Endothelial cell of umbilical vein (primary cell): Measurements from ENCODE around the gene WWC1. TPM values are rescaled to one million over a fixed set of nuclear protein-coding genes. Genes with fewer than 3 reads are reported as not detected.

Source experiments
- BruUV-seq: library from RNA; stranded (reverse); fragments of 400-500 nt; replicated peaks from 2 replicates; lab custom pipeline; 2021; lab: Mats Ljungman, UMichigan
- CTCF ChIA-PET: fragments of 300-600, 350-600 bp; sonication (Branson Sonifier 250); formaldehyde crosslinking; loops from one replicate; lab custom pipeline; 2021; ENCODE audit warnings: antibody characterized with exemption, inconsistent platforms; lab: Charles Lee
- POLR2A ChIA-PET: fragments of 300-600, 350-600 bp; sonication (Branson Sonifier 250); formaldehyde crosslinking; loops from one replicate; lab custom pipeline; 2021; ENCODE audit warnings: antibody characterized with exemption, inconsistent platforms; lab: Charles Lee
- DNase-seq: peaks from one replicate; pipeline ENCODE4 v3.0.0-alpha.2; 2011; ENCODE audit warnings: low read depth, low spot score
- FAIRE-seq: peaks from 2 replicates; lab custom pipeline; 2011; peaks lifted over from hg19 to GRCh38; lab: Jason Lieb, UNC
- H2AFZ ChIP-seq: 2 replicates; pipeline ENCODE4 v1.6.0; 2012; ENCODE audit warnings: low read depth, low read length, control low read depth, inconsistent platforms
- H3K27ac ChIP-seq: 2 replicates; pipeline ENCODE4 v1.5.1; 2011; ENCODE audit warnings: low read depth, mild to moderate bottlenecking, control low read depth, low read length, moderate library complexity; ENCODE audit not compliant: insufficient read depth
- H3K27me3 ChIP-seq, 2 experiments: 2 replicates each; pipeline versions ENCODE4 v1.6.0 to v1.6.1; 2011; ENCODE audit warnings: low read length in 2 of 2, mixed read lengths in 1 of 2; ENCODE audit not compliant: control insufficient read depth in 2 of 2, insufficient read depth in 2 of 2
- H3K36me3 ChIP-seq, 2 experiments: 2 replicates in 1 of 2; 3 replicates in 1 of 2; pipeline ENCODE4 v1.5.1; 2011; ENCODE audit warnings: low read length in 2 of 2, mild to moderate bottlenecking in 1 of 2, moderate library complexity in 1 of 2; ENCODE audit not compliant: control insufficient read depth in 2 of 2, insufficient read depth in 2 of 2; ENCODE audit errors: extremely low read depth in 1 of 2
- H3K4me1 ChIP-seq: 3 replicates; pipeline ENCODE4 v1.5.1; 2011; ENCODE audit warnings: mild to moderate bottlenecking, low read length; ENCODE audit not compliant: control insufficient read depth, insufficient read depth; ENCODE audit errors: extremely low read depth
- H3K4me2 ChIP-seq: 2 replicates; pipeline ENCODE4 v1.6.1; 2011; ENCODE audit warnings: low read length, control low read depth, mixed read lengths; ENCODE audit not compliant: insufficient read depth
- H3K4me3 ChIP-seq, 3 experiments: fragments of 200-600 bp in 1 of 3; sonication (generic), shearing (Covaris generic) in 1 of 3; replicated peaks in 1 of 3; 2 replicates each; pipeline ENCODE4 v1.5.1; 2011 to 2016; ENCODE audit warnings: control low read depth in 3 of 3, low read length in 3 of 3, mild to moderate bottlenecking in 2 of 3, inconsistent platforms in 1 of 3, low read depth in 1 of 3, moderate library complexity in 1 of 3; ENCODE audit not compliant: insufficient read depth in 1 of 3
- H3K79me2 ChIP-seq: 2 replicates; pipeline ENCODE4 v1.6.0; 2012; ENCODE audit warnings: low read length, inconsistent platforms; ENCODE audit not compliant: control insufficient read depth, insufficient read depth
- H3K9ac ChIP-seq: replicated peaks from 2 replicates; pipeline ENCODE3; 2011; ENCODE audit warnings: low read length, control low read depth; ENCODE audit not compliant: insufficient read depth; ENCODE audit errors: extremely low read depth
- H3K9me1 ChIP-seq: replicated peaks from 3 replicates; pipeline ENCODE4 v1.6.0; 2011; ENCODE audit warnings: mild to moderate bottlenecking, low read length; ENCODE audit not compliant: control insufficient read depth, insufficient read depth; ENCODE audit errors: extremely low read depth
- H3K9me3 ChIP-seq: replicated peaks from 2 replicates; pipeline ENCODE4 v1.5.1; 2012; ENCODE audit warnings: low read length, inconsistent platforms; ENCODE audit not compliant: control insufficient read depth, insufficient read depth
- H4K20me1 ChIP-seq: replicated peaks from 2 replicates; pipeline ENCODE3; 2011; ENCODE audit warnings: mild to moderate bottlenecking, low read length; ENCODE audit not compliant: control insufficient read depth, insufficient read depth; ENCODE audit errors: extremely low read depth
- CTCF ChIP-seq, 2 donors: IDR thresholded peaks; 1 replicate in 1 of 2; 2 replicates in 1 of 2; pipeline ENCODE4 v1.5.1; 2011; ENCODE audit warnings: low read length in 2 of 2, mild to moderate bottlenecking in 2 of 2, moderate library complexity in 2 of 2, control low read depth in 1 of 2, inconsistent platforms in 1 of 2, low read depth in 1 of 2; ENCODE audit not compliant: insufficient read depth in 1 of 2; ENCODE audit errors: extremely low read depth in 1 of 2
- FOS ChIP-seq: IDR thresholded peaks from 2 replicates; pipeline ENCODE4 v1.6.1; 2011; ENCODE audit warnings: mild to moderate bottlenecking, low read length, moderate library complexity, borderline replicate concordance; ENCODE audit not compliant: insufficient read depth
- GATA2 ChIP-seq: IDR thresholded peaks from 2 replicates; pipeline ENCODE4 v1.7.0; 2011; ENCODE audit warnings: low read depth, mild to moderate bottlenecking, moderate library complexity, mixed read lengths, low read length; ENCODE audit not compliant: insufficient read length, insufficient read depth
- MAX ChIP-seq: IDR thresholded peaks from 2 replicates; pipeline ENCODE4 v1.6.1; 2011; ENCODE audit not compliant: insufficient read depth, insufficient read length
- POLR2A ChIP-seq: IDR thresholded peaks from 2 replicates; pipeline ENCODE4 v1.6.1; 2012; ENCODE audit warnings: low read depth, mild to moderate bottlenecking, control low read depth, low read length
- dilution Hi-C: fragments of 300-500 bp; cut with MboI; formaldehyde crosslinking; loops from one replicate; pipeline ENCODE4 v1.15.0; 2019; ENCODE audit warnings: low sequenced_read_pairs; ENCODE audit not compliant: extremely low pct_ligation_motif_present
- intact Hi-C: fragments of 100-400 bp; cut with micrococcal nuclease; formaldehyde crosslinking; loops from one replicate; pipeline ENCODE4 v1.10.0; 2022
- polyA plus RNA-seq, 4 experiments: library from polyadenylated mRNA; depleted of rRNA in 3 of 4; stranded (reverse) in 3 of 4; unstranded in 1 of 4; fragments of >200 nt; gene quantifications; 2 replicates each; pipeline versions ENCODE4 v1.2.1 to v1.2.3, GENCODE V29; 2011 to 2012; ENCODE audit warnings: missing spikeins in 1 of 4
- total RNA-seq: library from RNA; stranded (reverse); gene quantifications from 2 replicates; pipeline ENCODE4 v1.2.3, GENCODE V29; 2021

The WWC1 gene
- total and polyA plus RNA-seq, 2 donors (not counting 3 experiments of a cell fraction or from before 2014, with no cell fraction given), result 0.03 to 0.91 TPM

GRCh38 chr5:168268949-168269936, 22.2 kb upstream of the WWC1 start:
- TF ChIP-seq MAX (no peak), CTCF (IDR thresholded peaks at IDR 0.05; ENCODE audit: extremely low read depth in 1 of 2, insufficient read depth in 1 of 2, low read depth in 1 of 2, low read length in 2 of 2) (peak; percentile 87 to 88), POLR2A (no peak), GATA2 (no peak), FOS (no peak)
- Histone ChIP-seq H3K9me1 (no peaks in the 10 kb centered on the region), H3K4me1 (no peaks in the 10 kb centered on the region), H3K9ac (no peak overlapping the region), H2AFZ (peak overlapping the region; percentile 71), H3K27me3 (no peaks in the 10 kb centered on the region), H3K9me3 (no peaks in the 10 kb centered on the region), H3K4me3 (peak overlapping the region in 1 of 3 experiments; percentile 3), H3K27ac (no peak overlapping the region), H4K20me1 (no peaks in the 10 kb centered on the region), H3K4me2 (peak overlapping the region; percentile 52), H3K36me3 (no peaks in the 10 kb centered on the region), H3K79me2 (no peaks in the 10 kb centered on the region)
- BruUV-seq, result no TSS peak
- FAIRE-seq (peak; percentile 92), DNase-seq (peak; percentile 87)
- intact Hi-C loops, result loop anchor here (1.0 to 2.0 kb wide), 6 partner anchors 153 to 1314 kb away; partner anchors contain the start of genes RARS1 and SPDL1
- dilution Hi-C loops, result no loop called here
- ChIA-PET CTCF (interaction anchor here (0.6 to 3.1 kb wide), 9 partner anchors 9 to 218 kb away, joined by 3 to 10 read pairs (median 3); no protein-coding TSS in a partner anchor), POLR2A (no interaction called here)
